Lower lobe of right lung (tissue), 2 donors: ENCODE results near the gene SCML1. TPM values are rescaled to one million over a fixed set of nuclear protein-coding genes. Genes with fewer than 3 reads are reported as not detected.

ENCODE experiments used
- ATAC-seq, 2 donors: fragments of 200-7000 bp; cut with Tn5 transposase; one replicate each; pipeline ENCODE4 v1.9.1; 2020 to 2022; ENCODE audit warnings: mild to moderate bottlenecking in 2 of 2, moderate library complexity in 2 of 2
- DNase-seq: peaks from one replicate; pipeline ENCODE4 v3.0.0-alpha.2; 2020
- H3K27ac ChIP-seq: fragments of 200-600 bp; one replicate; pipeline ENCODE4 v1.8.0; 2022
- H3K27me3 ChIP-seq: fragments of 200-600 bp; one replicate; pipeline ENCODE4 v1.8.0; 2022; ENCODE audit warnings: low read depth
- H3K36me3 ChIP-seq: fragments of 200-600 bp; one replicate; pipeline ENCODE4 v1.8.0; 2022; ENCODE audit warnings: mild to moderate bottlenecking
- H3K4me1 ChIP-seq: fragments of 200-600 bp; one replicate; pipeline ENCODE4 v1.8.0; 2022
- H3K4me3 ChIP-seq: fragments of 200-600 bp; one replicate; pipeline ENCODE4 v1.8.0; 2022; ENCODE audit warnings: mild to moderate bottlenecking
- H3K9me3 ChIP-seq: fragments of 200-600 bp; one replicate; pipeline ENCODE4 v1.8.0; 2022
- CTCF ChIP-seq: fragments of 200-600 bp; IDR thresholded peaks from one replicate; pipeline ENCODE4 v1.8.0; 2022; ENCODE audit warnings: antibody characterized with exemption, mild to moderate bottlenecking
- intact Hi-C: fragments of 100-400 bp; cut with DNase I; formaldehyde crosslinking; loops from one replicate; pipeline ENCODE4 v1.11.0; 2022
- total RNA-seq: library from RNA; stranded (reverse); fragmentation: NEBNext Ultra II Directional; extraction: Animal tissue kit (Norgen Biotek cat#: 25700); gene quantifications from one replicate; pipeline ENCODE4 v1.2.1, GENCODE V29; 2021
- donor health status: DM: no; HTN: yes; CAD: no; lungs with severe emphysema.

The SCML1 gene
- total RNA-seq, 1 donor from 2014 or later: 12.3 TPM

GRCh38 chrX:17747692-17748091 lies 10.4 kb downstream of the SCML1 start:
- no peaks in the 10 kb centered on the region for H3K27me3 ChIP-seq
- H3K4me3 ChIP-seq: no peak overlapping the region
- intact Hi-C loops: no loop called here
- ATAC-seq (no peak), DNase-seq (no peak)
- peaks cover 23% of the 10 kb centered on the region for H3K36me3 ChIP-seq
- H3K9me3 ChIP-seq: no peaks in the 10 kb centered on the region
- H3K27ac ChIP-seq: no peak overlapping the region
- TF ChIP-seq CTCF: no peak
- no peaks in the 10 kb centered on the region for H3K4me1 ChIP-seq

DNA sequence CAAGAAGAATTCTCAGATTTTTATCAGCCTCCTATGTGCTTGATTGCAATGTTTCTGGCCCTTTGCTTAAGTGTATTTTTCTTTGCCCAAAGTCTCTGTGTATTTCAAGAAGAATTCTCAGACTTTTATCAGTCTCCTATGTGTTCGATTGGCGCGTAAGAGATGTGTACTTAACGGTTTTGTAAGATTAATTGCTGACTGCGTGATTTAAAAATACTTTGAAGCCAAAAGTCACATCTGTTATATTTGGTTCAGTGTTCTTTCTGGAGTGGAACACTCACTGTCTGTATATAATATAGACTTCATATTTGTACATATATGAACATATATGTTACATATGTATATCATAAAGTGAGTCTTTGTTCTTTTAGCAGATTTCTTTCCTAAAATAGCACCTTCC lies 11.4 kb downstream of the SCML1 start:
- H3K27ac ChIP-seq: no peak overlapping the region
- intact Hi-C loops: no loop called here
- ATAC-seq: no peak

DNA sequence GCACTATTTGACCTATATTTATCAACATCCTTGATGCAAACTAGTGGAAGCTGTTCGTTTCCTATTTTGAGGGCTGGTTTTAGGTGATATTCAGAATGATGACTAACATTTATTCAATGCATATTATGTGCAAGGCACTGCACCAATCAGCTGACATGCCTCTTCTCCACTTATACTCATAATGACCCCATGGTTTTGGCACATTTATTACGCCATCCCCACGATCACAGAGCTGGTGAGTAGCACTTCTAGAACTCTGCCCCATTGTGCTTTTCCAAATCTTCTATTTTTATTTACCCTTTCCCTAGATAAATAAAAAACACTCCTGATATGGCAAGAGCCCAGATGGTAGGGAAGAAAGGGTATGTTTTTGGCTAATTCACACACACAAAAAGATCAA lies 13.1 kb downstream of the SCML1 start:
- Histone ChIP-seq H3K4me3 (no peak overlapping the region), H3K4me1 (no peaks in the 10 kb centered on the region), H3K27me3 (no peaks in the 10 kb centered on the region), H3K9me3 (no peaks in the 10 kb centered on the region), H3K27ac (no peak overlapping the region), H3K36me3 (peaks cover 28% of the 10 kb centered on the region)
- intact Hi-C loops: no loop called here
- no peak for ATAC-seq
- no peak for DNase-seq
- no peak for TF ChIP-seq CTCF

More for the DNA sequence above, 11.4 kb downstream of the SCML1 start:
- DNase-seq: no peak
- H3K4me3 ChIP-seq: no peak overlapping the region
- no peak for TF ChIP-seq CTCF
- no peaks in the 10 kb centered on the region for H3K4me1 ChIP-seq
- H3K36me3 ChIP-seq: peaks cover 25% of the 10 kb centered on the region
- H3K27me3 ChIP-seq: no peaks in the 10 kb centered on the region
- H3K9me3 ChIP-seq: no peaks in the 10 kb centered on the region

GRCh38 chrX:17758382-17758781 lies 21.1 kb downstream of the SCML1 start:
- Histone ChIP-seq H3K9me3 (no peaks in the 10 kb centered on the region), H3K27me3 (no peaks in the 10 kb centered on the region), H3K4me3 (no peak overlapping the region), H3K4me1 (no peaks in the 10 kb centered on the region), H3K36me3 (peaks cover 5% of the 10 kb centered on the region), H3K27ac (no peak overlapping the region)
- DNase-seq: no peak
- intact Hi-C loops: no loop called here
- ATAC-seq: no peak
- TF ChIP-seq CTCF: no peak

DNA sequence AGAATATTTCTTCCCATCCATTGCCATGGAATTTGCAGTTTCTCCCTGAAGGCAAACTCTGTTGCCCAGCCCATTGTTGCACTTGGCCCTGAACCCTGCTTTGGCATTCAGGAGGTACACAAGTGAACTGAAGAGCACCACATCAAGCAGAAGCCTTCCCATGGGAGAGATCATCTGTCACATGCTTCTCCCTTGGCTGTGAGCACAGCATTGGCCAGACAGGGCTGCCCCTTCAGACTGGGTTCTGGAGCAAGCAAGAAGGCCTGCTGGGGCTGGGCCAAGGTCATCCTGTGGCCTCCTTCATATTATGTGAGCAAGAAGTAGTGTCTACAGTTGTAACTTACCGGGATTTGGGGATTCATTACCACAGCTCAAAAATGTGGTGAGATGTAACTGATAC lies 22.7 kb downstream of the SCML1 start:
- H3K36me3 ChIP-seq: no peaks in the 10 kb centered on the region
- TF ChIP-seq CTCF: no peak
- H3K27me3 ChIP-seq: no peaks in the 10 kb centered on the region
- intact Hi-C loops: no loop called here
- ATAC-seq: no peak
- H3K4me1 ChIP-seq: no peaks in the 10 kb centered on the region
- DNase-seq: no peak
- H3K27ac ChIP-seq: no peak overlapping the region
- H3K4me3 ChIP-seq: no peak overlapping the region
- no peaks in the 10 kb centered on the region for H3K9me3 ChIP-seq

GRCh38 chrX:17767734-17768133 lies 30.4 kb downstream of the SCML1 start:
- H3K4me3 ChIP-seq: no peak overlapping the region
- H3K4me1 ChIP-seq: no peaks in the 10 kb centered on the region
- no peaks in the 10 kb centered on the region for H3K27me3 ChIP-seq
- DNase-seq (no peak), ATAC-seq (no peak)
- H3K36me3 ChIP-seq: no peaks in the 10 kb centered on the region
- H3K27ac ChIP-seq: no peak overlapping the region
- H3K9me3 ChIP-seq: no peaks in the 10 kb centered on the region
- no peak for TF ChIP-seq CTCF
- intact Hi-C loops: no loop called here
